ENCODE results near the gene MYO10.

GRCh38 chr5:16849775-16850174, 86.3 kb downstream of the MYO10 start:
- TF ChIP-seq, protein P1, sequence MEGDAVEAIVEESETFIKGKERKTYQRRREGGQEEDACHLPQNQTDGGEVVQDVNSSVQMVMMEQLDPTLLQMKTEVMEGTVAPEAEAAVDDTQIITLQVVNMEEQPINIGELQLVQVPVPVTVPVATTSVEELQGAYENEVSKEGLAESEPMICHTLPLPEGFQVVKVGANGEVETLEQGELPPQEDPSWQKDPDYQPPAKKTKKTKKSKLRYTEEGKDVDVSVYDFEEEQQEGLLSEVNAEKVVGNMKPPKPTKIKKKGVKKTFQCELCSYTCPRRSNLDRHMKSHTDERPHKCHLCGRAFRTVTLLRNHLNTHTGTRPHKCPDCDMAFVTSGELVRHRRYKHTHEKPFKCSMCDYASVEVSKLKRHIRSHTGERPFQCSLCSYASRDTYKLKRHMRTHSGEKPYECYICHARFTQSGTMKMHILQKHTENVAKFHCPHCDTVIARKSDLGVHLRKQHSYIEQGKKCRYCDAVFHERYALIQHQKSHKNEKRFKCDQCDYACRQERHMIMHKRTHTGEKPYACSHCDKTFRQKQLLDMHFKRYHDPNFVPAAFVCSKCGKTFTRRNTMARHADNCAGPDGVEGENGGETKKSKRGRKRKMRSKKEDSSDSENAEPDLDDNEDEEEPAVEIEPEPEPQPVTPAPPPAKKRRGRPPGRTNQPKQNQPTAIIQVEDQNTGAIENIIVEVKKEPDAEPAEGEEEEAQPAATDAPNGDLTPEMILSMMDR (IDR thresholded peaks at IDR 0.05 in 4 of 5, conservative IDR thresholded peaks at IDR 0.05 in 1 of 5): no peak
- no peak for TF ChIP-seq POLR2A (IDR thresholded peaks at IDR 0.05)
